Ascending aorta (tissue), 2 donors: Measurements from ENCODE around the gene REEP5. TPM values are rescaled to one million over a fixed set of nuclear protein-coding genes. Genes with fewer than 3 reads are reported as not detected.

Source experiments
- DNase-seq, 2 donors: peaks; one replicate each; pipeline ENCODE4 v3.0.0-alpha.2; 2019; ENCODE audit warnings: low spot score in 2 of 2
- H3K27ac ChIP-seq, 2 donors: fragments of 200-600 bp; sonication (generic); one replicate each; pipeline ENCODE4 v1.5.1; 2016 to 2017; ENCODE audit warnings: mild to moderate bottlenecking in 1 of 2
- H3K27me3 ChIP-seq: fragments of 200-600 bp; sonication (generic); one replicate; pipeline ENCODE4 v1.5.1; 2017
- H3K36me3 ChIP-seq, 2 donors: fragments of 200-600 bp; sonication (generic); one replicate each; pipeline ENCODE4 v1.5.1; 2016
- H3K4me1 ChIP-seq, 2 donors: fragments of 200-600 bp; sonication (generic); one replicate each; pipeline ENCODE4 v1.5.1; 2016 to 2017; ENCODE audit warnings: mild to moderate bottlenecking in 1 of 2
- H3K4me3 ChIP-seq, 2 donors: fragments of 200-600 bp; sonication (generic); one replicate each; pipeline ENCODE4 v1.5.1; 2016 to 2017; ENCODE audit warnings: mild to moderate bottlenecking in 1 of 2
- H3K9me3 ChIP-seq, 2 donors: fragments of 200-600 bp; sonication (generic); one replicate each; pipeline ENCODE4 v1.5.1; 2016
- intact Hi-C: fragments of 100-400 bp; cut with DNase I; formaldehyde crosslinking; loops from one replicate; pipeline ENCODE4 v1.15.1; 2023
- total RNA-seq: library from RNA; depleted of rRNA; stranded (reverse); fragments of >200 nt; gene quantifications from one replicate; pipeline ENCODE4 v1.1.0, GENCODE V29; 2016
- TF ChIP-seq, protein P1 (sequence below), 3 experiments: fragments of 200-600 bp in 2 of 3; fragments of 450-650 bp in 1 of 3; sonication (generic) in 2 of 3; IDR thresholded peaks; one replicate each; pipeline ENCODE4 v1.5.1; 2016 to 2019; ENCODE audit warnings: antibody characterized with exemption in 3 of 3, mild to moderate bottlenecking in 1 of 3, moderate library complexity in 1 of 3

Gene REEP5
- total RNA-seq, 1 donor from 2014 or later = 49.7 TPM

DNA sequence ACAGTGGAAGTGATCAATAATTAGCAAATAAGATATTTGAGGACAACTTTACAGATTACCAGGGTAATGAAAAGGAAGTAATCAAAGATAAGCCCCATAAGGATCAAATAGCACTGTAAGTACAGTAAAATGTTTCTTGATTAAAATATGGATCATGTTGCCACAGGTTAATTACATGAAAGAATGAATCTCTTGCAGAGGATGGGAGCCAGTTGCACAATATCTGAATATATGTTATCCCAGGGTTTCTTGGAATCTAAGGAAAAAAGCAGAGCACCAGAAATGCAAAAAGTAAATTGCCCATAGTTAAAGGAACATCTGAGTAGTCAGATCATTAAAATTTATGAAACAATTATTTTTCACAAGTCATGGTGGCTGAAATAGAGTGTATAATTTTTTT, 74.7 kb downstream of the REEP5 start:
- Histone ChIP-seq H3K4me3 (no peak overlapping the region), H3K27me3 (no peaks in the 10 kb centered on the region), H3K27ac (no peak overlapping the region), H3K4me1 (no peaks in the 10 kb centered on the region), H3K36me3 (no peaks in the 10 kb centered on the region), H3K9me3 (no peaks in the 10 kb centered on the region)
- TF ChIP-seq, protein P1, sequence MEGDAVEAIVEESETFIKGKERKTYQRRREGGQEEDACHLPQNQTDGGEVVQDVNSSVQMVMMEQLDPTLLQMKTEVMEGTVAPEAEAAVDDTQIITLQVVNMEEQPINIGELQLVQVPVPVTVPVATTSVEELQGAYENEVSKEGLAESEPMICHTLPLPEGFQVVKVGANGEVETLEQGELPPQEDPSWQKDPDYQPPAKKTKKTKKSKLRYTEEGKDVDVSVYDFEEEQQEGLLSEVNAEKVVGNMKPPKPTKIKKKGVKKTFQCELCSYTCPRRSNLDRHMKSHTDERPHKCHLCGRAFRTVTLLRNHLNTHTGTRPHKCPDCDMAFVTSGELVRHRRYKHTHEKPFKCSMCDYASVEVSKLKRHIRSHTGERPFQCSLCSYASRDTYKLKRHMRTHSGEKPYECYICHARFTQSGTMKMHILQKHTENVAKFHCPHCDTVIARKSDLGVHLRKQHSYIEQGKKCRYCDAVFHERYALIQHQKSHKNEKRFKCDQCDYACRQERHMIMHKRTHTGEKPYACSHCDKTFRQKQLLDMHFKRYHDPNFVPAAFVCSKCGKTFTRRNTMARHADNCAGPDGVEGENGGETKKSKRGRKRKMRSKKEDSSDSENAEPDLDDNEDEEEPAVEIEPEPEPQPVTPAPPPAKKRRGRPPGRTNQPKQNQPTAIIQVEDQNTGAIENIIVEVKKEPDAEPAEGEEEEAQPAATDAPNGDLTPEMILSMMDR (IDR thresholded peaks at IDR 0.05) = no peak
- intact Hi-C loops = loop anchor here (5.0 kb wide), 1 partner anchor 295 kb away; no protein-coding TSS in a partner anchor
- DNase-seq = no peak

DNA sequence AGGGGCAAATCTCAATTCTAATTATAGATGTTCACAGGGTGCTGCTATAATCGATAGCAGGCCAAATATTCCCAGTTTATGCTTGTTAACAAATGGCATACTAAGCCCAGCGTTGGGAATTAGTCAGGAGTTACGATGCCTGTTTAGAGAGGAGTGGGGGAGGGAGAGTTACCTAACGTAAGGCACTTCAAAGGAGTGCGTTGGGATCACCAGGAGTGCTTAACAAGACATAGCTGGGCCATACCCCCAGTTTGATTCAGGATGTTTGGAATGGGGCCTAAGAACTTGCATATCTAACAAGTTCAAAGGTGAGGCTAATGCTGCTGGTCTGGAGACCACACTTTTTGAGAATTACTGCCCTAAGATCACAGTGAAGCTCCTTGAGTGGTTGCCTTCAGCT, 75.5 kb downstream of the REEP5 start:
- Histone ChIP-seq H3K27me3 (no peaks in the 10 kb centered on the region), H3K36me3 (no peaks in the 10 kb centered on the region), H3K9me3 (no peaks in the 10 kb centered on the region), H3K27ac (no peak overlapping the region), H3K4me3 (no peak overlapping the region), H3K4me1 (no peaks in the 10 kb centered on the region)
- intact Hi-C loops = loop anchor here (5.0 kb wide), 1 partner anchor 294 kb away; no protein-coding TSS in a partner anchor
- TF ChIP-seq, protein P1 (IDR thresholded peaks at IDR 0.05) = no peak
- DNase-seq = no peak

DNA sequence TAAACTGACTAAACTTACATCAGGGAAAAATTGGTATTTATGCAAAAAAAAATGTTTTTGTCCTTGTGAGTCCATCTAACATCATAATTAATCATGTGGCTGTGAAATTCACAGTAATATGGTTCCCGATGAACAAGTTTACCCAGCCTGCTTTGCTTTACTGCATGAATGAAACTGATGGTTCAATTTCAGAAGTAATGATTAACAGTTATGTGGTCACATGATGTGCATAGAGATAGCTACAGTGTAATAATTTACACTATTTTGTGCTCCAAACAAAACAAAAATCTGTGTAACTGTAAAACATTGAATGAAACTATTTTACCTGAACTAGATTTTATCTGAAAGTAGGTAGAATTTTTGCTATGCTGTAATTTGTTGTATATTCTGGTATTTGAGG, 77.5 kb downstream of the REEP5 start:
- no peak overlapping the region for H3K27ac ChIP-seq
- intact Hi-C loops = no loop called here
- H3K36me3 ChIP-seq = peaks cover 0 to 3% of the 10 kb centered on the region in 2 donors
- no peaks in the 10 kb centered on the region for H3K9me3 ChIP-seq
- no peaks in the 10 kb centered on the region for H3K4me1 ChIP-seq
- DNase-seq = no peak
- no peaks in the 10 kb centered on the region for H3K27me3 ChIP-seq
- H3K4me3 ChIP-seq = no peak overlapping the region
- TF ChIP-seq, protein P1 (IDR thresholded peaks at IDR 0.05) = no peak

DNA sequence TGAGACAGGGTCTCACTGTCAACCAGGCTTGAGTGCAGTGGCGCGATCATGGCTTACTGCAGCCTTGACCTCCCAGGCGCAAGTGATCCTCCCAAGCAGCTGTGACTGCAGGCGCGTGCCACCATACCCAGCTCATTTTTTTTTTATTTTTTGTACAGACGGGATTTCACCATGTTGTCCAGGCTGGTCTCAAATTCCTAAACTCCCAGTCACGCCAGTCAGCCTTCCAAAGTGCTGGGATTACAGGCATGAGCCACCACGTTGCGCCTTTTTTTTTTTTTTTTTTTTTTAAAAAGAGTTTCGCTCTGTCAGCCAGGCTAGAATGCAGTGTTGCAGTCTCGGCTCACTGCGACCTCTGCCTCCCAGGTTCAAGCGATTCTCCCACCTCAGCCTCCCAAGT, 88.1 kb downstream of the REEP5 start:
- H3K4me1 ChIP-seq = no peaks in the 10 kb centered on the region
- no peaks in the 10 kb centered on the region for H3K9me3 ChIP-seq
- no peak overlapping the region for H3K27ac ChIP-seq
- TF ChIP-seq, protein P1 (IDR thresholded peaks at IDR 0.05) = no peak
- H3K36me3 ChIP-seq = peaks cover 30 to 71% of the 10 kb centered on the region in 2 donors
- H3K27me3 ChIP-seq = no peaks in the 10 kb centered on the region
- H3K4me3 ChIP-seq = no peak overlapping the region
- intact Hi-C loops = no loop called here
- DNase-seq = no peak

DNA sequence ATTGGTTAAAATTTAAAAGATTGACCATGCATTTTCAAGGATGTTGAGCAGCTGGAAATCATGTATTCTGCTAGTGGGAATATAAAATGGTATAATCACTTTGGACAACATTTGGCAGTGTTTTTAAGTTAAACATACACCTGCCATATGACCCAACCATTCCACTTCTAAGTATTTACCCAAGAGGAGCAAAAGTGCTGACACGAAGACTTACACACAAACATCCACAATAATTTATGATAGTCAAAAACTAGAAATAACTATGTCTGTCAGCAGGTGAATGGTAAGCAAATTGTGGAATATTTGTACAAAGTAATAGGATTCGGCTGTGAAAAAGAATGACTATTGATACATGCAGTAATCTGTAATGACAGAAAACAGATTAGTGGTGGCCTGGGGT, 91.6 kb downstream of the REEP5 start:
- peaks cover 30 to 67% of the 10 kb centered on the region in 2 donors for H3K36me3 ChIP-seq
- intact Hi-C loops = no loop called here

More for the DNA sequence above, 91.6 kb downstream of the REEP5 start:
- TF ChIP-seq, protein P1 (IDR thresholded peaks at IDR 0.05) = no peak
- no peaks in the 10 kb centered on the region for H3K27me3 ChIP-seq
- no peak for DNase-seq
- H3K27ac ChIP-seq = no peak overlapping the region
- H3K4me1 ChIP-seq = no peaks in the 10 kb centered on the region
- H3K9me3 ChIP-seq = no peaks in the 10 kb centered on the region
- H3K4me3 ChIP-seq = no peak overlapping the region

Other genes with a start within 250 kb of the REEP5 start
- 197 TPM for gene APC, start 184.3 kb downstream of the REEP5 start, total RNA-seq
- gene SRP19, start 60.9 kb downstream of the REEP5 start, total RNA-seq = 76.6 TPM
- 24.6 TPM for gene DCP2, start 54.6 kb upstream of the REEP5 start, total RNA-seq